Left lung (tissue), 10 donors: ENCODE data around the gene NIM1K. TPM values are rescaled to one million over a fixed set of nuclear protein-coding genes. Genes with fewer than 3 reads are reported as not detected.

Experiments used
- ATAC-seq: fragments of 200-7000 bp; cut with Tn5 transposase; one replicate; pipeline ENCODE4 v1.9.1; 2020; ENCODE audit warnings: moderate library complexity
- DNase-seq, 4 donors: peaks; one replicate each; pipeline ENCODE4 v3.0.0-alpha.2; 2013 to 2020
- H3K27ac ChIP-seq, 2 donors: fragments of 200-600 bp; sonication (generic) in 1 of 2; one replicate each; pipeline versions ENCODE4 v1.5.0 to v1.8.0; 2020 to 2021
- H3K27me3 ChIP-seq, 2 donors: fragments of 200-600 bp; sonication (generic) in 1 of 2; one replicate each; pipeline versions ENCODE4 v1.5.0 to v1.8.0; 2020 to 2021
- H3K36me3 ChIP-seq, 2 donors: fragments of 200-600 bp; sonication (generic) in 1 of 2; one replicate each; pipeline versions ENCODE4 v1.5.0 to v1.8.0; 2020 to 2021
- H3K4me1 ChIP-seq, 2 donors: fragments of 200-600 bp; one replicate each; pipeline ENCODE4 v1.8.0; 2021
- H3K4me3 ChIP-seq, 2 donors: fragments of 200-600 bp; sonication (generic) in 1 of 2; one replicate each; pipeline versions ENCODE4 v1.5.0 to v1.8.0; 2020 to 2021; ENCODE audit warnings: mild to moderate bottlenecking in 1 of 2
- H3K9me3 ChIP-seq, 2 donors: fragments of 200-600 bp; sonication (generic) in 1 of 2; one replicate each; pipeline versions ENCODE4 v1.5.0 to v1.8.0; 2020 to 2021
- intact Hi-C, 2 donors: fragments of 100-400 bp; cut with DNase I; formaldehyde crosslinking; loops; one replicate each; pipeline versions ENCODE4 v1.11.2 to v1.14.2; 2022
- polyA plus RNA-seq, 6 donors: library from polyadenylated mRNA; unstranded; fragments of 120-200 nt; gene quantifications; one replicate each; pipeline ENCODE4 v1.2.1, GENCODE V29; 2013; ENCODE audit not compliant: insufficient read length in 6 of 6
- total RNA-seq, 2 donors: library from RNA; stranded (reverse); fragmentation: NEBNext Ultra II Directional; extraction: Animal tissue kit (Norgen Biotek cat#: 25700); gene quantifications; one replicate each; pipeline ENCODE4 v1.2.1, GENCODE V29; 2021
- TF ChIP-seq, protein P1 (sequence below), 2 donors: fragments of 200-600 bp; sonication (generic) in 1 of 2; IDR thresholded peaks; one replicate each; pipeline versions ENCODE4 v1.5.0 to v1.8.0; 2021; ENCODE audit warnings: antibody characterized with exemption in 2 of 2
- donor health status: DM: no; HTN: yes; CAD: no.
- donor health status: DM: no; HTN: no; CAD: no.

The NIM1K gene
- total and polyA plus RNA-seq, 8 donors: 0.44 to 3.0 (median 0.79) TPM

DNA sequence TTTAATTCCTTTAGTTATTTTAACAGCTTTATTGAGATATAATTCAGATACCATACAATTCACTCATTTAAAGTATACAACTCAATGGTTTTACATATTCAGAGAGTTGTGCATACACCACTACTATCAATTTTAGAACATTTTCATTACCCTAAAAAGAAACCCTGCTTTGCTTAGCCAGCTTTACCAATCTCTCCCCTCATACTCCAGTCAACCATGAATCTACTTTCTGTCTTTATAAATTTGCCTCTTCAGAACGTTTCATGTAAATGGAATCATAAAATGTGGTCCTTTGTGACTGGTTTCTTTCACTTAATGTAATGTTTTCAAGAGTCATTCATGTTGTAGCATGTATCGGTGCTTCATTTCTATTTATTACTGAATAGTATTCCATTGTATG is 24.9 kb downstream of the NIM1K start:
- DNase-seq (no peak), ATAC-seq (no peak)
- H3K4me3 ChIP-seq: no peak overlapping the region
- no peaks in the 10 kb centered on the region for H3K9me3 ChIP-seq
- intact Hi-C loops: no loop called here
- TF ChIP-seq, protein P1, sequence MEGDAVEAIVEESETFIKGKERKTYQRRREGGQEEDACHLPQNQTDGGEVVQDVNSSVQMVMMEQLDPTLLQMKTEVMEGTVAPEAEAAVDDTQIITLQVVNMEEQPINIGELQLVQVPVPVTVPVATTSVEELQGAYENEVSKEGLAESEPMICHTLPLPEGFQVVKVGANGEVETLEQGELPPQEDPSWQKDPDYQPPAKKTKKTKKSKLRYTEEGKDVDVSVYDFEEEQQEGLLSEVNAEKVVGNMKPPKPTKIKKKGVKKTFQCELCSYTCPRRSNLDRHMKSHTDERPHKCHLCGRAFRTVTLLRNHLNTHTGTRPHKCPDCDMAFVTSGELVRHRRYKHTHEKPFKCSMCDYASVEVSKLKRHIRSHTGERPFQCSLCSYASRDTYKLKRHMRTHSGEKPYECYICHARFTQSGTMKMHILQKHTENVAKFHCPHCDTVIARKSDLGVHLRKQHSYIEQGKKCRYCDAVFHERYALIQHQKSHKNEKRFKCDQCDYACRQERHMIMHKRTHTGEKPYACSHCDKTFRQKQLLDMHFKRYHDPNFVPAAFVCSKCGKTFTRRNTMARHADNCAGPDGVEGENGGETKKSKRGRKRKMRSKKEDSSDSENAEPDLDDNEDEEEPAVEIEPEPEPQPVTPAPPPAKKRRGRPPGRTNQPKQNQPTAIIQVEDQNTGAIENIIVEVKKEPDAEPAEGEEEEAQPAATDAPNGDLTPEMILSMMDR (IDR thresholded peaks at IDR 0.05): no peak
- H3K36me3 ChIP-seq: no peaks in the 10 kb centered on the region
- H3K4me1 ChIP-seq: no peaks in the 10 kb centered on the region
- H3K27me3 ChIP-seq: no peaks in the 10 kb centered on the region
- H3K27ac ChIP-seq: no peak overlapping the region

- no peaks in the 10 kb centered on the region for H3K27me3 ChIP-seq
- TF ChIP-seq, protein P1 (IDR thresholded peaks at IDR 0.05): no peak
- no peak for ATAC-seq
- H3K27ac ChIP-seq: no peak overlapping the region
- H3K4me1 ChIP-seq: no peaks in the 10 kb centered on the region
- intact Hi-C loops: no loop called here
- no peak overlapping the region for H3K4me3 ChIP-seq
- H3K9me3 ChIP-seq: no peaks in the 10 kb centered on the region
- DNase-seq: no peak
- no peaks in the 10 kb centered on the region for H3K36me3 ChIP-seq
These were observed 27.1 kb downstream of the NIM1K start for GRCh38 chr5:43219120-43219519.

GRCh38 chr5:43221502-43221901 is 29.5 kb downstream of the NIM1K start:
- H3K27ac ChIP-seq: no peak overlapping the region
- no peaks in the 10 kb centered on the region for H3K27me3 ChIP-seq
- no peaks in the 10 kb centered on the region for H3K36me3 ChIP-seq
- intact Hi-C loops: no loop called here
- H3K4me1 ChIP-seq: no peaks in the 10 kb centered on the region
- no peaks in the 10 kb centered on the region for H3K9me3 ChIP-seq
- DNase-seq: no peak
- TF ChIP-seq, protein P1 (IDR thresholded peaks at IDR 0.05): no peak
- H3K4me3 ChIP-seq: no peak overlapping the region
- no peak for ATAC-seq

DNA sequence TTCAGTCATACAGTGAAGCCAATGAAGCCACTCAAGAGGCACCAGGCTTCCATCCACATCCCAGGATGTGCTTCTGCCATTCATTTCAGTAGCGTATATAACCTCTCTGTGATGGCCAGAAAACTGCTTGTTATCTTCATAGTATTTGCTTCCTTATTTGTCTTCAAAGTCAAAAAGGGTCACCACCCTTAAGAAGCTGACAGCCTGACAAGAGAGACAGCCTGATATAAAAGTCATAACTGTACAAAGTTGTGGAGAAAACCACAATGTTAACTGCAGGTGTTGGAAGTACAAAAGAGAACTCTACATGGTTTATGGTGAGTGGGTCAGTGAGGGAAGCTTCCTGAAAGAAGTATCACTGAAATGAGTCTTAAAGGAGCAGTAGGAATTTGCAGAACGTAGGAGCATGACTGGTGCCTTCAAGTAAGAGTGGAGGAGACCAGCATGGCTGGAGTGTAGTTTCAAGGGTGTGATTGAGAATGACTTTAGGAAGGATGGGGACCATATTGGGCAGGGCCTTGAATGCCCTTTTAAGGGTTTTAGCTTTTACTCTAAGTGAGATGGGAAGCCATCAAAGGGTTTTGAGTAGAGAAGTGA is 33.7 kb downstream of the NIM1K start:
- Histone ChIP-seq H3K9me3 (no peaks in the 10 kb centered on the region), H3K36me3 (no peaks in the 10 kb centered on the region), H3K4me1 (no peaks in the 10 kb centered on the region), H3K4me3 (no peak overlapping the region), H3K27me3 (no peaks in the 10 kb centered on the region), H3K27ac (no peak overlapping the region)
- intact Hi-C loops: no loop called here
- ATAC-seq (no peak), DNase-seq (no peak)
- TF ChIP-seq, protein P1 (IDR thresholded peaks at IDR 0.05): no peak

DNA sequence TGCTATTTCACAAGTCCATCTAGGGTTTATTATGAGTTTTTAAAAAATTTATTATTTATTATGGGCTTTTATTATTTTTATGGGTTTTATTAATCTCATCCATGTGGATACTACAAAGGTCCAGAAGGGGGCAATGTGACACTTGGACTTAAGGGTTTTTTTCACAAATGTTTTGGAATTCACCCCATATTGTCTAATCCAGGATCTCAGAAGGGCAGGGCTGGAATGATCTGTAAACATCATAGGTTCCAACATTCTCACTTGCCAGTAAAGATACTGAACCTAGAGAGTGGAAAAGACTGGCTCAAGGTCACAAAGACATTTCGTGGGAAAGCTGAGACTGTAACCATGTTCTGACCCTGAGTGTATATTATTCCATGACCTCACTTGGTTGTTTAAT is 35.6 kb downstream of the NIM1K start:
- no peaks in the 10 kb centered on the region for H3K27me3 ChIP-seq
- H3K36me3 ChIP-seq: no peaks in the 10 kb centered on the region
- peak; percentile 70 for ATAC-seq
- H3K4me3 ChIP-seq: no peak overlapping the region
- no peaks in the 10 kb centered on the region for H3K4me1 ChIP-seq
- peak in 1 of 4 donors; percentile 19 for DNase-seq
- no peak overlapping the region for H3K27ac ChIP-seq
- H3K9me3 ChIP-seq: no peaks in the 10 kb centered on the region
- intact Hi-C loops: no loop called here
- TF ChIP-seq, protein P1 (IDR thresholded peaks at IDR 0.05): peak; percentile 12 to 21
